GM12878 (cell line): Measurements from ENCODE around the gene MYO16. TPM values are rescaled to one million over a fixed set of nuclear protein-coding genes. Genes with fewer than 3 reads are reported as not detected.

Source experiments
- ATAC-seq: fragments of 200-7000 bp; cut with Tn5 transposase; 3 replicates; pipeline ENCODE4 v1.9.1; 2020; ENCODE audit warnings: mild to moderate bottlenecking, moderate library complexity
- BruUV-seq: library from RNA; stranded (reverse); fragments of 400-500 nt; replicated peaks from 2 replicates; lab custom pipeline; 2021; lab: Mats Ljungman, UMichigan
- CTCF ChIA-PET: fragments of 300-600 bp; sonication (Branson Sonifier 250); formaldehyde crosslinking; extraction: SDS; loops from one replicate; lab custom pipeline; 2021; ENCODE audit warnings: inconsistent platforms; lab: Yijun Ruan, JAX
- POLR2A ChIA-PET: fragments of 350-600 bp; formaldehyde crosslinking; extraction: SDS; loops from one replicate; lab custom pipeline; 2021; ENCODE audit warnings: inconsistent platforms; lab: Charles Lee
- RAD21 ChIA-PET: fragments of 300-600 bp; sonication (Branson Sonifier 250); formaldehyde crosslinking; loops from one replicate; lab custom pipeline; 2023; ENCODE audit warnings: antibody characterized with exemption; ENCODE audit not compliant: unreplicated experiment; lab: Charles Lee
- SMC1A ChIA-PET: fragments of 300-600 bp; sonication (Branson Sonifier 250); formaldehyde crosslinking; loops from one replicate; lab custom pipeline; 2023; ENCODE audit not compliant: unreplicated experiment, uncharacterized antibody; lab: Charles Lee
- DNase-seq: peaks from one replicate; pipeline ENCODE4 v3.0.0-alpha.2; 2011; ENCODE audit warnings: low read depth, low spot score
- FAIRE-seq: peaks from 3 replicates; lab custom pipeline; 2011; peaks lifted over from hg19 to GRCh38; lab: Jason Lieb, UNC
- H2AFZ ChIP-seq: 2 replicates; pipeline ENCODE4 v1.6.0; 2011; ENCODE audit warnings: low read depth, low read length, control low read depth; ENCODE audit not compliant: control insufficient read depth
- H3K27ac ChIP-seq: 2 replicates; pipeline ENCODE4 v1.5.1; 2011; ENCODE audit warnings: control low read depth; ENCODE audit not compliant: control insufficient read depth, insufficient read depth
- H3K27me3 ChIP-seq, 2 experiments: replicated peaks in 1 of 2; 2 replicates each; pipeline versions ENCODE4 v1.6.0 to v1.6.1; 2011; ENCODE audit warnings: low read length in 1 of 2; ENCODE audit not compliant: control insufficient read depth in 2 of 2, insufficient read depth in 2 of 2
- H3K36me3 ChIP-seq, 2 experiments: 2 replicates each; pipeline ENCODE4 v1.5.1; 2011; ENCODE audit warnings: low read length in 1 of 2; ENCODE audit not compliant: control insufficient read depth in 2 of 2, insufficient read depth in 2 of 2
- H3K4me1 ChIP-seq: 2 replicates; pipeline ENCODE4 v1.6.1; 2011; ENCODE audit warnings: mild to moderate bottlenecking, low read length, moderate library complexity, mixed read lengths; ENCODE audit not compliant: control insufficient read depth, insufficient read depth
- H3K4me2 ChIP-seq: 2 replicates; pipeline ENCODE4 v1.6.0; 2011; ENCODE audit warnings: control low read depth; ENCODE audit not compliant: control insufficient read depth, insufficient read depth
- H3K4me3 ChIP-seq: fragments of 200-600 bp; sonication (generic); 2 replicates; pipeline ENCODE4 v1.5.1; 2016
- H3K79me2 ChIP-seq: 2 replicates; pipeline ENCODE4 v1.6.0; 2011; ENCODE audit warnings: low read length; ENCODE audit not compliant: control insufficient read depth, insufficient read depth
- H3K9ac ChIP-seq: 2 replicates; pipeline ENCODE4 v1.8.0; 2011; ENCODE audit warnings: low read length, control low read depth, mixed read lengths; ENCODE audit not compliant: control insufficient read depth, insufficient read depth
- H3K9me3 ChIP-seq: replicated peaks from 3 replicates; pipeline ENCODE4 v1.5.1; 2011; ENCODE audit warnings: mild to moderate bottlenecking, low read length; ENCODE audit not compliant: control insufficient read depth, insufficient read depth
- H4K20me1 ChIP-seq: 2 replicates; pipeline ENCODE4 v1.6.0; 2011; ENCODE audit not compliant: control insufficient read depth, insufficient read depth
- CTCF ChIP-seq, 3 experiments: IDR thresholded peaks in 2 of 3; conservative IDR thresholded peaks in 1 of 3; 2 replicates each; pipeline ENCODE4 v1.5.1; 2011; ENCODE audit warnings: low read depth in 3 of 3, low read length in 3 of 3, mild to moderate bottlenecking in 3 of 3, control low read depth in 2 of 3, moderate library complexity in 2 of 3, inconsistent platforms in 1 of 3, mixed read lengths in 1 of 3; ENCODE audit not compliant: control insufficient read depth in 2 of 3, insufficient read depth in 1 of 3; ENCODE audit errors: extremely low read depth in 1 of 3
- SMC3 ChIP-seq: IDR thresholded peaks from 2 replicates; pipeline ENCODE4 v1.6.1; 2011; ENCODE audit warnings: low read length, improper control_type of control experiment, borderline replicate concordance
- ZNF24 ChIP-seq: fragments of 450-650 bp; IDR thresholded peaks from 2 replicates; pipeline ENCODE4 v1.6.1; 2017; ENCODE audit warnings: antibody characterized with exemption, mild to moderate bottlenecking
- ZNF687 ChIP-seq: fragments of 450-650 bp; IDR thresholded peaks from 2 replicates; pipeline ENCODE4 v1.6.1; 2017; ENCODE audit warnings: mild to moderate bottlenecking, moderate library complexity
- WGBS: methylation state at CpG from one replicate; pipeline ENCODE4 v1.1.6; 2016; ENCODE audit warnings: low lambda C conversion rate; ENCODE audit not compliant: insufficient replicate concordance, insufficient coverage; ENCODE audit errors: missing lambda C conversion rate; 5-methylcytosine and 5-hydroxymethylcytosine counted together
- in situ Hi-C: fragments of 300-500 bp; cut with MboI; formaldehyde crosslinking; loops from 9 replicates; pipeline ENCODE4 v1.14.3; 2018; ENCODE audit warnings: mixed read lengths
- intact Hi-C: fragments of 100-400 bp; cut with micrococcal nuclease; formaldehyde crosslinking; loops from one replicate; pipeline ENCODE4 v1.14.2; 2022; ENCODE audit not compliant: unreplicated experiment
- polyA plus RNA-seq, 11 experiments: library from polyadenylated mRNA; depleted of rRNA in 4 of 11; unstranded in 6 of 11; stranded (reverse) in 5 of 11; fragments of >200 nt; fragmentation: Nextera tagmentation in 4 of 11; fragmentation: Illumina TruSeq in 1 of 11; extraction: Ambion mirVana in 4 of 11; extraction: Trizol in 1 of 11; gene quantifications; 1 replicate in 1 of 11; 2 replicates in 10 of 11; pipeline versions ENCODE4 v1.2.1 to v1.2.3, GENCODE V29; 2011 to 2016; ENCODE audit warnings: inconsistent platforms in 2 of 11, missing spikeins in 2 of 11, low read depth in 1 of 11
- total RNA-seq, 4 experiments: library from RNA; depleted of rRNA in 3 of 4; stranded (reverse); fragments of >200 nt in 3 of 4; fragmentation: Illumina TruSeq in 1 of 4; extraction: Trizol in 1 of 4; gene quantifications; 2 replicates each; pipeline versions ENCODE4 v1.2.1 to v1.2.3, GENCODE V29; 2013 to 2021
- TF ChIP-seq, protein P1 (sequence below): IDR thresholded peaks from 2 replicates; pipeline ENCODE4 v1.6.1; 2011; ENCODE audit warnings: low read depth, mild to moderate bottlenecking, low read length, moderate library complexity, borderline replicate concordance; ENCODE audit errors: extremely low read depth

The MYO16 gene
- total and polyA plus RNA-seq, 10 of the 15 experiments (the other 5 are each of a cell fraction or from before 2014, with no cell fraction given) = under 0.01 to 1.7 (median 0.05) TPM; not detected in 4

DNA sequence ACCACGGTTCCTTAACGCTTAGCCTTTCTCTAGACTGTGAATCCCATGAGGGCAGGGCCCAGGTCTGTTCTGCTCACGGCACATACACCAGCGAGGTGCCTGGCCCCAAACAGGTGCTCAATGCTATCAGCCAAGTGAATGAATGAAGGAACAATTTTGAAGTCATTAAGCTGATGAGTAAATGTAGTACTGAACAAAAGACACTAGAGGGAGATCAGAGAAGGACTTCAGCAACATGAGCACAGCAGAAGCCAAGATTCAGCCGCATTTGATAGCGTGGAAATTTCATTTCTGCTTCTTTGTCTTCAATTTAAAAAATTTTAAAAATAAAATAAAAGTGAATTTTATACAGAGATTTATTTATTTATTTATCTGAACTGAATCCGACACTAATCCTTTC, 20.1 kb upstream of the MYO16 start:
- Histone ChIP-seq H3K4me3 (no peak overlapping the region), H3K27me3 (no peaks in the 10 kb centered on the region), H3K4me1 (no peaks in the 10 kb centered on the region), H3K9ac (no peak overlapping the region), H3K36me3 (no peaks in the 10 kb centered on the region), H2AFZ (no peak overlapping the region), H4K20me1 (no peaks in the 10 kb centered on the region), H3K79me2 (no peaks in the 10 kb centered on the region), H3K27ac (no peak overlapping the region), H3K9me3 (no peaks in the 10 kb centered on the region; the same call in 2 of the 3 replicates), H3K4me2 (no peak overlapping the region)
- intact Hi-C loops = loop anchor here (1.0 kb wide), 1 partner anchor 288 kb away; no protein-coding TSS in a partner anchor
- FAIRE-seq = no peak
- SMC1A ChIA-PET = interaction anchor here (0.8 to 4.3 kb wide), 6 partner anchors 13 to 286 kb away, joined by 3 to 17 read pairs (median 4); no protein-coding TSS in a partner anchor
- CTCF ChIA-PET = interaction anchor here (0.6 to 5.8 kb wide), 10 partner anchors 9 to 395 kb away, joined by 3 to 41 read pairs (median 4); partner anchors contain the start of genes MYO16 and TNFSF13B
- POLR2A ChIA-PET = no interaction called here
- in situ Hi-C loops = no loop called here
- no peak for DNase-seq
- WGBS = 40% methylated on average over 7 of the region's 7 CpGs
- TF ChIP-seq ZNF24 (peak; percentile 96), CTCF (IDR thresholded peaks at IDR 0.05 in 2 of 3, conservative IDR thresholded peaks at IDR 0.05 in 1 of 3; ENCODE audit: control insufficient read depth in 2 of 3, extremely low read depth in 1 of 3, insufficient read depth in 1 of 3, low read depth in 3 of 3, low read length in 3 of 3) (peak; percentile 25 to 47 (median 35); a peak in 4 of 6 replicates), SMC3 (peak; percentile 47; the same call in 1 of the 2 replicates), ZNF687 (no peak)
- TF ChIP-seq, protein P1, sequence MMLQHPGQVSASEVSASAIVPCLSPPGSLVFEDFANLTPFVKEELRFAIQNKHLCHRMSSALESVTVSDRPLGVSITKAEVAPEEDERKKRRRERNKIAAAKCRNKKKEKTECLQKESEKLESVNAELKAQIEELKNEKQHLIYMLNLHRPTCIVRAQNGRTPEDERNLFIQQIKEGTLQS = no peak
- RAD21 ChIA-PET = interaction anchor here (1.1 to 2.4 kb wide), 5 partner anchors 35 to 286 kb away, joined by 3 to 16 read pairs (median 5); no protein-coding TSS in a partner anchor
- peak; percentile 75 for ATAC-seq
- BruUV-seq = no TSS peak
